Measurements from ENCODE around the gene BAZ1B. TPM values are rescaled to one million over a fixed set of nuclear protein-coding genes. Genes with fewer than 3 reads are reported as not detected.
A peak's percentile ranks its signal among the peaks of the same experiment; 100 is the strongest.

BAZ1B gene
- total and polyA plus RNA-seq, 9 of the 15 experiments (the other 6 are each of a cell fraction or from before 2014, with no cell fraction given): 15.0 to 134 (median 79.5) TPM

DNA sequence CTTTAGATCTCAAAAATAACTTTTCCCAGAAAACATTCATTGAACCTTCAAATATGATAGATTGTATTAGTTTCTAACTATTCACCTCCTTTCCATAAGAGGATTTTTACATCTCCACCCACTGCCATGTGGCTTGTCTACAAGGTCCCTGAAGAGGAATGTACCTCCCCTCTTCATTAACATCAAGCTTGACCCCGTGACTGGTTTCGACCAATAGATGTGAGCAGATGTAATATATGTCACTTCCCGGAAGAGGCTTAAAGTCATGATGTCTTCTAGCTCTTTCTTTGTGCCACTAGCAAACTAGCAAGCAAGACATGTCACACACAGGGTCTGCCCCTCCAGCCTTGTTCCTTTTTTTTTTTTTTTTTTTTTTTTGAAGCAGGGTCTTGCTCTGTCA, 6.9 kb downstream of the BAZ1B start (continued):
- TF ChIP-seq, protein P1, sequence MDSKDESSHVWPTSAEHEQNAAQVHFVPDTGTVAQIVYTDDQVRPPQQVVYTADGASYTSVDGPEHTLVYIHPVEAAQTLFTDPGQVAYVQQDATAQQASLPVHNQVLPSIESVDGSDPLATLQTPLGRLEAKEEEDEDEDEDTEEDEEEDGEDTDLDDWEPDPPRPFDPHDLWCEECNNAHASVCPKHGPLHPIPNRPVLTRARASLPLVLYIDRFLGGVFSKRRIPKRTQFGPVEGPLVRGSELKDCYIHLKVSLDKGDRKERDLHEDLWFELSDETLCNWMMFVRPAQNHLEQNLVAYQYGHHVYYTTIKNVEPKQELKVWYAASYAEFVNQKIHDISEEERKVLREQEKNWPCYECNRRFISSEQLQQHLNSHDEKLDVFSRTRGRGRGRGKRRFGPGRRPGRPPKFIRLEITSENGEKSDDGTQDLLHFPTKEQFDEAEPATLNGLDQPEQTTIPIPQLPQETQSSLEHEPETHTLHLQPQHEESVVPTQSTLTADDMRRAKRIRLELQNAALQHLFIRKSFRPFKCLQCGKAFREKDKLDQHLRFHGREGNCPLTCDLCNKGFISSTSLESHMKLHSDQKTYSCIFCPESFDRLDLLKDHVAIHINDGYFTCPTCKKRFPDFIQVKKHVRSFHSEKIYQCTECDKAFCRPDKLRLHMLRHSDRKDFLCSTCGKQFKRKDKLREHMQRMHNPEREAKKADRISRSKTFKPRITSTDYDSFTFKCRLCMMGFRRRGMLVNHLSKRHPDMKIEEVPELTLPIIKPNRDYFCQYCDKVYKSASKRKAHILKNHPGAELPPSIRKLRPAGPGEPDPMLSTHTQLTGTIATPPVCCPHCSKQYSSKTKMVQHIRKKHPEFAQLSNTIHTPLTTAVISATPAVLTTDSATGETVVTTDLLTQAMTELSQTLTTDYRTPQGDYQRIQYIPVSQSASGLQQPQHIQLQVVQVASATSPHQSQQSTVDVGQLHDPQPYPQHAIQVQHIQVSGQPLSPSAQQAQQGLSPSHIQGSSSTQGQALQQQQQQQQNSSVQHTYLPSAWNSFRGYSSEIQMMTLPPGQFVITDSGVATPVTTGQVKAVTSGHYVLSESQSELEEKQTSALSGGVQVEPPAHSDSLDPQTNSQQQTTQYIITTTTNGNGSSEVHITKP (IDR thresholded peaks at IDR 0.05; ENCODE audit: partially characterized antibody): no peak
- TF ChIP-seq KLF6 (CRISPR knock-in tag; IDR thresholded peaks at IDR 0.05; ENCODE audit: borderline replicate concordance): no peak
- no peak for TF ChIP-seq GABPB1 (CRISPR knock-in tag; IDR thresholded peaks at IDR 0.05)
- TF ChIP-seq NFYB (IDR thresholded peaks at IDR 0.05; ENCODE audit: extremely low read depth, insufficient read length): peak; percentile 59
- TF ChIP-seq SMAD2 (IDR thresholded peaks at IDR 0.05; ENCODE audit: low read depth, low read length): no peak

DNA sequence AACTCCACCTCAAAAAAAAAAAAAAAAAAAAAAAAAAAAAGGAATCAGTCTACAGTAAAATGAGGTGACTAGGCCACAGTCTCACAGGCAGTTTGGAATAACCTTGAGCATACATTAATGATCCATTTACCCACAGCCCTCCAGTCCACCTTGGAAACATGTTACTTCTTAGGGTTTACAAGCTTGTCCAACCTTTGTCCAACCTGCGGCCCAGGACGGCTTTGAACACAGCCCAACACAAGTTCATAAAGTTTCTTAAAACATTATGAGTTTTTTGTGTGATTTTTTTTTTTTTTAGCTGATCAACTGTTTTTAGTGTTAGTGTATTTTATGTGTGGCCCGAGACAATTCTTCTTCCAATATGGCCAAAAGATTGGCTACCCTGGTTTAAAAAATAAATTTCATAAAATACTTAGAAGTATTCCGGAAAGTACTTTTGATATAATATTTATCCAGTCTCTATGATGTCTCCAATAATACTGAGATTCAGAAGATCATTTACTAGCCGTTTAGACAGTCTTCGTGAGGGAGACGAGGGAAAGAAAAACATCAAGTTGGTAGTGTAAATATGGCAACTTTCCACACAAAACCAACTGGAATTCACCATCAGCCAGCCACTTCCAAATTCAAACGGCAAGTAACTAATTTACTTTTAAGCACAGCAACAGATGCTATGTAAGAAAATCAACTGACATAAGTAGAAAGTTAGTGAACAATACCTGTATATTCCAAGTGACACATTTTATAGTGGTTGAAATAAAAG, 9.9 kb downstream of the BAZ1B start:
- TF ChIP-seq ZNF384 (IDR thresholded peaks at IDR 0.05; ENCODE audit: low read depth, low read length) (peak; percentile 5; the same call in 1 of the 2 replicates), ZNF316 (IDR thresholded peaks at IDR 0.05) (0 out of 2 replicates have a peak, but pooled peaks have one; percentile 10)
- TF ChIP-seq, protein P2, sequence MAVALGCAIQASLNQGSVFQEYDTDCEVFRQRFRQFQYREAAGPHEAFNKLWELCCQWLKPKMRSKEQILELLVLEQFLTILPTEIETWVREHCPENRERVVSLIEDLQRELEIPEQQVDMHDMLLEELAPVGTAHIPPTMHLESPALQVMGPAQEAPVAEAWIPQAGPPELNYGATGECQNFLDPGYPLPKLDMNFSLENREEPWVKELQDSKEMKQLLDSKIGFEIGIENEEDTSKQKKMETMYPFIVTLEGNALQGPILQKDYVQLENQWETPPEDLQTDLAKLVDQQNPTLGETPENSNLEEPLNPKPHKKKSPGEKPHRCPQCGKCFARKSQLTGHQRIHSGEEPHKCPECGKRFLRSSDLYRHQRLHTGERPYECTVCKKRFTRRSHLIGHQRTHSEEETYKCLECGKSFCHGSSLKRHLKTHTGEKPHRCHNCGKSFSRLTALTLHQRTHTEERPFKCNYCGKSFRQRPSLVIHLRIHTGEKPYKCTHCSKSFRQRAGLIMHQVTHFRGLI (CRISPR knock-in tag; IDR thresholded peaks at IDR 0.05): no peak
- WGBS (ENCODE audit: insufficient coverage, low coverage, missing lambda C conversion rate): 95% methylated on average over 8 of the region's 8 CpGs
- Histone ChIP-seq H3K27ac (ENCODE audit: extremely low read depth, low read depth, low read length) (0 out of 3 replicates have a peak overlapping the region, but pooled peaks have one; percentile 12), H3K36me3 (ENCODE audit: control insufficient read depth, insufficient read depth, low read length) (peaks cover 98% of the 10 kb centered on the region), H3K4me3 (no peak overlapping the region), H3K4me1 (replicated peaks in 1 of 2; ENCODE audit: control insufficient read depth in 2 of 2, insufficient read depth in 2 of 2, low read length in 2 of 2) (peaks cover 0 to 3% of the 10 kb centered on the region in 2 experiments; a peak in 2 of 5 replicates), H3K9me1 (ENCODE audit: control insufficient read depth, insufficient read depth, low read length) (no peaks in the 10 kb centered on the region), H3K27me3 (ENCODE audit: control insufficient read depth in 2 of 2, insufficient read depth in 2 of 2, low read length in 2 of 2) (no peaks in the 10 kb centered on the region), H3K79me2 (ENCODE audit: control insufficient read depth, insufficient read depth, low read length) (peaks cover 87% of the 10 kb centered on the region), H3K9me3 (replicated peaks; ENCODE audit: control insufficient read depth, insufficient read depth, low read depth, low read length) (no peaks in the 10 kb centered on the region), H4K20me1 (replicated peaks; ENCODE audit: control insufficient read depth, insufficient read depth, low read length) (peaks cover 6% of the 10 kb centered on the region; the same call in 1 of the 2 replicates), H3K4me2 (ENCODE audit: insufficient read depth, low read length) (no peak overlapping the region), H2AFZ (ENCODE audit: low read depth, low read length) (no peak overlapping the region), H3K9ac (ENCODE audit: insufficient read depth in 1 of 2, low read depth in 2 of 2, low read length in 2 of 2) (0 out of 4 replicates have a peak overlapping the region, but pooled peaks of 1 of the 2 experiments have one; percentile 2)
- intact Hi-C loops (cut with micrococcal nuclease): no loop called here
- POLR2A ChIA-PET: interaction anchor here (0.5 to 3.5 kb wide), 7 partner anchors 7 to 84 kb away, joined by 3 to 15 read pairs (median 3); partner anchors contain the start of gene BAZ1B
- no TSS peak for BruUV-seq (replicated peaks)
- in situ Hi-C loops (cut with MboI): no loop called here
- CTCF ChIA-PET (ENCODE audit: low intra/inter-chr PET ratio): no interaction called here
- ATAC-seq (no peak; the same call in 2 of the 3 replicates), DNase-seq (ENCODE audit: extremely low read depth in 1 of 4, low spot score in 3 of 4) (peak in 1 of 4 experiments; percentile 5), FAIRE-seq (no peak)
